K562 (cell line): ENCODE data around the gene UNC50. TPM values are rescaled to one million over a fixed set of nuclear protein-coding genes. Genes with fewer than 3 reads are reported as not detected.

Experiments used
- ATAC-seq: fragments of 200-7000 bp; cut with Tn5 transposase; 3 replicates; pipeline ENCODE4 v1.9.1; 2020; ENCODE audit warnings: moderate library complexity
- BruUV-seq: library from RNA; stranded (reverse); fragments of 400-500 nt; replicated peaks from 2 replicates; lab custom pipeline; 2021; lab: Mats Ljungman, UMichigan
- CTCF ChIA-PET: fragments of 300-600 bp; formaldehyde crosslinking; extraction: SDS; loops from one replicate; lab custom pipeline; 2021; ENCODE audit warnings: low intra/inter-chr PET ratio; lab: Yijun Ruan, JAX
- POLR2A ChIA-PET: fragments of 300-600, 350-650 bp; sonication (Branson Sonifier 250); formaldehyde crosslinking; extraction: SDS; loops from one replicate; lab custom pipeline; 2021; ENCODE audit warnings: antibody characterized with exemption, inconsistent platforms; lab: Yijun Ruan, JAX
- DNase-seq, 4 experiments: peaks; one replicate each; pipeline versions ENCODE4 v3.0.0 to v3.0.0-alpha.2; 2011 to 2018; ENCODE audit warnings: low spot score in 3 of 4, mixed read lengths in 3 of 4; ENCODE audit errors: extremely low read depth in 1 of 4
- FAIRE-seq: peaks from 2 replicates; lab custom pipeline; 2011; peaks lifted over from hg19 to GRCh38; lab: Jason Lieb, UNC
- H2AFZ ChIP-seq: 2 replicates; pipeline ENCODE4 v1.6.0; 2011; ENCODE audit warnings: low read depth, low read length, control low read depth, inconsistent platforms
- H3K27ac ChIP-seq: fragments of 200-600 bp; 3 replicates; pipeline ENCODE4 v1.8.0; 2011; ENCODE audit warnings: low read depth, mild to moderate bottlenecking, control low read depth, inconsistent platforms, low read length, moderate library complexity, mixed read lengths; ENCODE audit errors: extremely low read depth
- H3K27me3 ChIP-seq, 2 experiments: fragments of 300-600 bp in 1 of 2; 2 replicates in 1 of 2; 3 replicates in 1 of 2; pipeline versions ENCODE4 v1.6.0 to v1.8.0; 2011; ENCODE audit warnings: inconsistent platforms in 2 of 2, low read length in 2 of 2, mild to moderate bottlenecking in 1 of 2, mixed read lengths in 1 of 2, moderate library complexity in 1 of 2; ENCODE audit not compliant: control insufficient read depth in 2 of 2, insufficient read depth in 2 of 2
- H3K36me3 ChIP-seq: fragments of 300-600 bp; 3 replicates; pipeline ENCODE4 v1.8.0; 2011; ENCODE audit warnings: mild to moderate bottlenecking, low read length, inconsistent platforms; ENCODE audit not compliant: control insufficient read depth, insufficient read depth
- H3K4me1 ChIP-seq, 2 experiments: fragments of 200-600 bp in 1 of 2; replicated peaks in 1 of 2; 2 replicates in 1 of 2; 3 replicates in 1 of 2; pipeline versions ENCODE4 v1.5.1 to v1.8.0; 2011; ENCODE audit warnings: inconsistent platforms in 2 of 2, low read length in 2 of 2, mild to moderate bottlenecking in 1 of 2, mixed read lengths in 1 of 2, moderate library complexity in 1 of 2; ENCODE audit not compliant: control insufficient read depth in 2 of 2, insufficient read depth in 2 of 2
- H3K4me2 ChIP-seq: 2 replicates; pipeline ENCODE4 v1.6.1; 2011; ENCODE audit warnings: low read length, control low read depth, inconsistent platforms, mixed read lengths; ENCODE audit not compliant: insufficient read depth
- H3K4me3 ChIP-seq: fragments of 200-600 bp; sonication (generic), shearing (Covaris generic); 2 replicates; pipeline ENCODE4 v1.5.1; 2016; ENCODE audit warnings: control low read depth, inconsistent platforms
- H3K79me2 ChIP-seq: fragments of 200-600 bp; 3 replicates; pipeline ENCODE4 v1.8.0; 2011; ENCODE audit warnings: low read length, inconsistent platforms; ENCODE audit not compliant: control insufficient read depth, insufficient read depth
- H3K9ac ChIP-seq, 2 experiments: 2 replicates each; pipeline versions ENCODE4 v1.6.0 to v1.6.1; 2011; ENCODE audit warnings: low read depth in 2 of 2, low read length in 2 of 2, control low read depth in 1 of 2, inconsistent platforms in 1 of 2, mild to moderate bottlenecking in 1 of 2, mixed read lengths in 1 of 2; ENCODE audit not compliant: insufficient read depth in 1 of 2
- H3K9me1 ChIP-seq: one replicate; pipeline ENCODE4 v1.6.0; 2011; ENCODE audit warnings: inconsistent platforms, mild to moderate bottlenecking, low read length, moderate library complexity; ENCODE audit not compliant: control insufficient read depth, insufficient read depth
- H3K9me3 ChIP-seq: replicated peaks from 2 replicates; pipeline ENCODE4 v1.5.1; 2011; ENCODE audit warnings: low read depth, low read length, inconsistent platforms; ENCODE audit not compliant: control insufficient read depth, insufficient read depth
- H4K20me1 ChIP-seq: replicated peaks from 2 replicates; pipeline ENCODE4 v1.6.1; 2011; ENCODE audit warnings: low read length, inconsistent platforms, mixed read lengths; ENCODE audit not compliant: control insufficient read depth, insufficient read depth
- ATF3 ChIP-seq, 2 experiments: fragments of 450-650 bp in 1 of 2; sonication (generic) in 1 of 2; formaldehyde crosslinking in 1 of 2; IDR thresholded peaks in 1 of 2; conservative IDR thresholded peaks in 1 of 2; 2 replicates each; pipeline versions ENCODE4 v1.6.1 to v1.8.1; 2016 to 2023; ENCODE audit warnings: mild to moderate bottlenecking in 2 of 2, moderate library complexity in 2 of 2, inconsistent platforms in 1 of 2, missing genetic modification reagents in 1 of 2
- GATAD2B ChIP-seq: fragments of 450-650 bp; IDR thresholded peaks from 2 replicates; pipeline ENCODE4 v1.6.1; 2017; ENCODE audit warnings: mild to moderate bottlenecking, borderline replicate concordance
- HDAC6 ChIP-seq: IDR thresholded peaks from 2 replicates; pipeline ENCODE4 v1.6.1; 2012; ENCODE audit warnings: low read depth, mild to moderate bottlenecking, control low read depth, inconsistent platforms, low read length, moderate library complexity
- MAFG ChIP-seq: fragments of 450-650 bp; conservative IDR thresholded peaks from 2 replicates; pipeline ENCODE4 v1.6.1; 2016; ENCODE audit warnings: missing genetic modification characterization, missing compliant biosample characterization
- NFIC ChIP-seq: fragments of 450-650 bp; IDR thresholded peaks from 2 replicates; pipeline ENCODE4 v1.6.1; 2017; ENCODE audit warnings: mild to moderate bottlenecking, inconsistent platforms
- NFYB ChIP-seq: IDR thresholded peaks from 2 replicates; pipeline ENCODE4 v1.6.1; 2011; ENCODE audit warnings: mild to moderate bottlenecking, moderate library complexity; ENCODE audit not compliant: insufficient read length; ENCODE audit errors: extremely low read depth
- RAD21 ChIP-seq, 2 experiments: fragments of 250-450 bp in 1 of 2; fragments of 450-650 bp in 1 of 2; sonication (Bioruptor Pico) in 1 of 2; formaldehyde crosslinking in 1 of 2; IDR thresholded peaks in 1 of 2; conservative IDR thresholded peaks in 1 of 2; 2 replicates each; pipeline versions ENCODE4 v1.4.0 to v1.8.0; 2020 to 2022; ENCODE audit warnings: mild to moderate bottlenecking in 2 of 2, moderate library complexity in 1 of 2
- RBBP5 ChIP-seq: fragments of 200-600 bp; sonication (generic); IDR thresholded peaks from 2 replicates; pipeline ENCODE4 v1.6.1; 2012; ENCODE audit warnings: borderline replicate concordance, mild to moderate bottlenecking, low read length, control low read depth, inconsistent platforms; ENCODE audit not compliant: insufficient read depth, poor library complexity, severe bottlenecking
- SMAD4 ChIP-seq: fragments of 250-450 bp; sonication (Bioruptor Pico); conservative IDR thresholded peaks from 2 replicates; pipeline ENCODE4 v1.8.0; 2021; ENCODE audit warnings: inconsistent platforms, mild to moderate bottlenecking, moderate library complexity
- SP2 ChIP-seq: IDR thresholded peaks from 2 replicates; pipeline ENCODE4 v1.6.1; 2011; ENCODE audit warnings: mild to moderate bottlenecking, low read depth, low read length, moderate library complexity; ENCODE audit not compliant: poor library complexity, severe bottlenecking; ENCODE audit errors: extremely low read depth
- SRF ChIP-seq, 2 experiments: fragments of 250-450, 450-650 bp in 1 of 2; sonication (Bioruptor Pico) in 1 of 2; sonication (generic) in 1 of 2; formaldehyde crosslinking; IDR thresholded peaks; 2 replicates each; pipeline versions ENCODE4 v1.5.0 to v1.5.1; 2020 to 2022; ENCODE audit warnings: mild to moderate bottlenecking in 1 of 2, missing genetic modification reagents in 1 of 2
- YBX1 ChIP-seq: fragments of 450-650 bp; IDR thresholded peaks from 2 replicates; pipeline ENCODE4 v1.7.1; 2016; ENCODE audit warnings: mild to moderate bottlenecking
- ZNF41 ChIP-seq: fragments of 250-450 bp; sonication (Bioruptor Pico); conservative IDR thresholded peaks from 2 replicates; pipeline ENCODE4 v1.4.0; 2020; ENCODE audit warnings: mild to moderate bottlenecking
- ZNF668 ChIP-seq: fragments of 250-450 bp; sonication (Bioruptor Pico); IDR thresholded peaks from 2 replicates; pipeline ENCODE4 v1.8.0; 2022; ENCODE audit warnings: mild to moderate bottlenecking, inconsistent platforms
- WGBS: fragments of 100-300 bp; shearing (Covaris generic); methylation state at CpG from one replicate; pipeline ENCODE4 v1.1.6; 2016; ENCODE audit warnings: low coverage, mixed read lengths; ENCODE audit not compliant: insufficient coverage; ENCODE audit errors: missing lambda C conversion rate; 5-methylcytosine and 5-hydroxymethylcytosine counted together
- in situ Hi-C: fragments of 300-500 bp; cut with MboI; formaldehyde crosslinking; loops from 4 replicates; pipeline ENCODE4 v1.15.0; 2018; ENCODE audit warnings: inconsistent platforms, mixed read lengths
- intact Hi-C: fragments of 100-400 bp; cut with micrococcal nuclease; formaldehyde crosslinking; loops from 2 replicates; pipeline ENCODE4 v1.14.2; 2022
- polyA plus RNA-seq, 8 experiments: library from polyadenylated mRNA; depleted of rRNA in 4 of 8; stranded (reverse) in 5 of 8; unstranded in 3 of 8; fragments of >200 nt; fragmentation: Nextera tagmentation in 2 of 8; fragmentation: Illumina TruSeq in 1 of 8; extraction: Ambion mirVana in 2 of 8; extraction: Trizol in 1 of 8; gene quantifications; 2 replicates each; pipeline versions ENCODE4 v1.2.1 to v1.2.3, GENCODE V29; 2011 to 2014; ENCODE audit warnings: inconsistent platforms in 1 of 8, missing spikeins in 1 of 8
- total RNA-seq, 7 experiments: library from RNA; depleted of rRNA in 6 of 7; stranded (reverse); fragments of >200 nt in 6 of 7; fragmentation: Illumina TruSeq in 2 of 7; extraction: Trizol in 2 of 7; gene quantifications; 2 replicates each; pipeline versions ENCODE4 v1.2.1 to v1.2.3, GENCODE V29; 2011 to 2021; ENCODE audit warnings: low replicate concordance in 1 of 7
- TF ChIP-seq, protein P1 (sequence below): fragments of 200-800 bp; sonication (Bioruptor generic); IDR thresholded peaks from 2 replicates; pipeline ENCODE4 v1.6.1; 2017; ENCODE audit warnings: missing genetic modification characterization, missing compliant biosample characterization
- TF ChIP-seq, protein P2 (sequence below): fragments of 200-400 bp; formaldehyde crosslinking; IDR thresholded peaks from 2 replicates; pipeline ENCODE4 v1.6.1; 2017; ENCODE audit warnings: mild to moderate bottlenecking, low read depth, low read length, moderate library complexity

Gene UNC50
- total and polyA plus RNA-seq, 9 of the 15 experiments (the other 6 are each of a cell fraction or from before 2014, with no cell fraction given) = 30.0 to 52.9 (median 35.9) TPM

DNA sequence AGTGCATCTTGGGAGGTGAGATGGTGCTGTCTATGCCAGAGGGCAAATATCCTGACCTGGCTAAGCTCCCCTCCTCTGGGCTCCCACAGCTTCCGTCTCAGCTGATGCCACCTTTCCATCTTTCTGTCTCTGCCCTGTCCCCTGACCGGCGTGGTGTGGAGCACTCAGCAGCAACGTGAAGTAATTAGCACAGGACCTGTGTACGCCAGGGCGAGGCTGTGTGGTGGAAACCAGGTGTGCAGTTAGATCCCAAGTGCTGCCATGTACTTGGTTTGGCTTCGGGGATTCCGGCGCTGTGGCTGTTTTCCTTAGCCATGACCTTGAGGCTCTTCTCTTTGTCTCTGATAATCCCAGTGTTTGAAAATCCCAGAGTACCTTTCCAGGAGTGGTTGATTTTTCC, 36.6 kb upstream of the UNC50 start (continued):
- no peak for TF ChIP-seq ATF3 (IDR thresholded peaks at IDR 0.05)
- TF ChIP-seq ATF3 (CRISPR knock-in tag; conservative IDR thresholded peaks at IDR 0.05) = no peak
- TF ChIP-seq ZNF668 (CRISPR knock-in tag) = no peak
- no peak for TF ChIP-seq SMAD4 (CRISPR knock-in tag)

- H3K4me2 ChIP-seq = no peak overlapping the region
- ChIA-PET POLR2A (interaction anchor here (0.6 to 2.5 kb wide), 3 partner anchors 12 to 1800 kb away, joined by 4 to 10 read pairs (median 4); no protein-coding TSS in a partner anchor), CTCF (no interaction called here)
- TF ChIP-seq NFIC = no peak
- TF ChIP-seq SRF (CRISPR knock-in tag; IDR thresholded peaks at IDR 0.05) = no peak
- TF ChIP-seq MAFG (tag) = no peak
- TF ChIP-seq GATAD2B = no peak
- TF ChIP-seq HDAC6 = no peak
- TF ChIP-seq SP2 = no peak
- TF ChIP-seq, protein P1, sequence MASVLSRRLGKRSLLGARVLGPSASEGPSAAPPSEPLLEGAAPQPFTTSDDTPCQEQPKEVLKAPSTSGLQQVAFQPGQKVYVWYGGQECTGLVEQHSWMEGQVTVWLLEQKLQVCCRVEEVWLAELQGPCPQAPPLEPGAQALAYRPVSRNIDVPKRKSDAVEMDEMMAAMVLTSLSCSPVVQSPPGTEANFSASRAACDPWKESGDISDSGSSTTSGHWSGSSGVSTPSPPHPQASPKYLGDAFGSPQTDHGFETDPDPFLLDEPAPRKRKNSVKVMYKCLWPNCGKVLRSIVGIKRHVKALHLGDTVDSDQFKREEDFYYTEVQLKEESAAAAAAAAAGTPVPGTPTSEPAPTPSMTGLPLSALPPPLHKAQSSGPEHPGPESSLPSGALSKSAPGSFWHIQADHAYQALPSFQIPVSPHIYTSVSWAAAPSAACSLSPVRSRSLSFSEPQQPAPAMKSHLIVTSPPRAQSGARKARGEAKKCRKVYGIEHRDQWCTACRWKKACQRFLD (CRISPR knock-in tag) = no peak
- TF ChIP-seq ZNF41 (CRISPR knock-in tag) = no peak
- TF ChIP-seq NFYB = no peak
- TF ChIP-seq, protein P2, sequence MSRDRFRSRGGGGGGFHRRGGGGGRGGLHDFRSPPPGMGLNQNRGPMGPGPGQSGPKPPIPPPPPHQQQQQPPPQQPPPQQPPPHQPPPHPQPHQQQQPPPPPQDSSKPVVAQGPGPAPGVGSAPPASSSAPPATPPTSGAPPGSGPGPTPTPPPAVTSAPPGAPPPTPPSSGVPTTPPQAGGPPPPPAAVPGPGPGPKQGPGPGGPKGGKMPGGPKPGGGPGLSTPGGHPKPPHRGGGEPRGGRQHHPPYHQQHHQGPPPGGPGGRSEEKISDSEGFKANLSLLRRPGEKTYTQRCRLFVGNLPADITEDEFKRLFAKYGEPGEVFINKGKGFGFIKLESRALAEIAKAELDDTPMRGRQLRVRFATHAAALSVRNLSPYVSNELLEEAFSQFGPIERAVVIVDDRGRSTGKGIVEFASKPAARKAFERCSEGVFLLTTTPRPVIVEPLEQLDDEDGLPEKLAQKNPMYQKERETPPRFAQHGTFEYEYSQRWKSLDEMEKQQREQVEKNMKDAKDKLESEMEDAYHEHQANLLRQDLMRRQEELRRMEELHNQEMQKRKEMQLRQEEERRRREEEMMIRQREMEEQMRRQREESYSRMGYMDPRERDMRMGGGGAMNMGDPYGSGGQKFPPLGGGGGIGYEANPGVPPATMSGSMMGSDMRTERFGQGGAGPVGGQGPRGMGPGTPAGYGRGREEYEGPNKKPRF = no peak
- TF ChIP-seq RBBP5 = no peak
- TF ChIP-seq YBX1 = no peak
- TF ChIP-seq RAD21 (CRISPR knock-in tag; conservative IDR thresholded peaks at IDR 0.05 in 1 of 2, IDR thresholded peaks at IDR 0.05 in 1 of 2) = no peak
- no peak for ATAC-seq
- H4K20me1 ChIP-seq = no peaks in the 10 kb centered on the region; the same call in 1 of the 2 replicates
- WGBS = 64% methylated on average over 5 of the region's 5 CpGs
- no peak overlapping the region for H3K27ac ChIP-seq
- no peaks in the 10 kb centered on the region for H3K9me3 ChIP-seq
- H2AFZ ChIP-seq = no peak overlapping the region
- no peak for FAIRE-seq
- H3K9me1 ChIP-seq = no peaks in the 10 kb centered on the region
- DNase-seq = no peak
- in situ Hi-C loops = no loop called here
- intact Hi-C loops = no loop called here
- no peak overlapping the region for H3K9ac ChIP-seq
- H3K79me2 ChIP-seq = no peaks in the 10 kb centered on the region
- peaks cover 23% of the 10 kb centered on the region; the same call in 2 of the 3 replicates for H3K36me3 ChIP-seq
- BruUV-seq = no TSS peak
- H3K4me1 ChIP-seq = no peaks in the 10 kb centered on the region
- H3K4me3 ChIP-seq = no peak overlapping the region
- H3K27me3 ChIP-seq = no peaks in the 10 kb centered on the region
These were observed 36.2 kb upstream of the UNC50 start for GRCh38 chr2:98572211-98572610.
